ENCODE data around the gene ZNF839.
"Not testable (repeated sequence)": the region's sequence is repeated elsewhere in the genome, so short reads cannot be mapped to it uniquely, and the experiment has no call there.

ZNF839 gene

DNA sequence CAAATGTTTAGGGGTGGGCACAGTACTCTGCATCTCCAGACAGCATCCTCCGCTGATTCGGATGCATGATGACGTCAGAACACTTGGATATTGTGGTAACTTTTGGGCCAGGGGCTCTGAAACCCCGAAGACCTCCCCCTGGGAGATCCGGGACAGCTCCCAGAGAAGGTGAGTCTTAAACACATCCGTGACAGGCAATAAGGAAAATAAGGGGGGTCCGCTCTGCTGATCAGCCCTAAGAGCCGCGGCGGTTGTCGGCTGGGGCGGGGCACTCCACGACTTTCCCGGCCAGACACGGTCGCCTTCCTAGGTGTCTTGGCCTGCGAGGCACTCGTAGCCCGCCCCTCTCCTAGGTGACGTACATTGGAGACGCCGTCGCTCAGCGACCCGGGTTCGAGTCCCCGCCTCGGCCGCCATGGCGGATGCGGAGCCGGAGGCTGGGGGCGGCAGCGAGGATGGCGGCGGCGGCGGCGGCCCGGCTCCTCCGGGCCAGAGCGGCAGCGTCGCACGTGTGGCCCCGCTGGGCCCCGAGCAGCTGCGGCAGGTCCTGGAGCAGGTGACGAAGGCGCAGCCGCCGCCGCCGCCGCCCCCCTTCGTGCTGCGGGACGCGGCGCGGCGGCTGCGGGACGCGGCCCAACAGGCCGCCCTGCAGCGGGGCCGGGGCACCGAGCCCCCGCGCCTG lies at the start of gene ZNF839:
ZNF839 (plus strand) TSS at position 396 of the 682 bp plus-strand sequence; CDS start at position 416, 20 bp downstream.
- DNase-seq = peak; percentile 61

DNA sequence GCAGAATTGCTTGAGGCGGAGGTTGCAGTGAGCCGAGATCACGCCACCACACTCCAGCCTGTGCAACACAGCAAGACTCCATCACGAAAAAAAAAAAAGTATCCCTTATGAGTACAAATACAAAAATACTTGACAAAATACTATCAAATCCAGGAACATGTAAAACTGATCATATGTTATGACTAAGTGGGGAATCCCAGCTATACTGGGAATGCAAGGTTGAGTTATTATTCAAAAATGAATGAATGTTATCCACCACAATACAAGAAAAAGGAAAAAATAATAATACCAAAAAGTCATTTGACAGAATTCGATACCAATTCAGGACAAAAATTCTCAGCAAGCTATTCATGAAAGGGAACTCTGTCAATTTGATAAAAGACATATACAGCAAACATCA lies 47.2 kb upstream of the ZNF839 start:
- no peak for DNase-seq

DNA sequence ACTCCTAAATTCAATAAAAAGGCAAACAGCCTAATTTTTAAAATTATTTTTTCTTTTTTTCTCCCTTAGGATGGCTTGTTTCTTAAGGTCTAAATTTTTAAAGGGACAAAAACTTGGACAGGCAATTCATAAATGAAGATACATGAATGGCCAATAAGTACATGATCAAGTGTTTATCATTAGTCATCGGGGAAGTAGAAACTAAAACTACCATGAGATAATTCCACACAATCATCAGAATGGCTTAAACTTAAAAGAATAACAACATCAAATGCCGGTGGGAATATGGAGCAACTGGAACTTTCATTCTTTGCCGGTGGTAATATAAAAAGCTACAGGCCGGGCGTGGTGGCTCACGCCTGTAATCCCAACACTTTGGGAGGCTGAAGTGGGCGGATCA lies 43.7 kb upstream of the ZNF839 start:
- no peak for DNase-seq

DNA sequence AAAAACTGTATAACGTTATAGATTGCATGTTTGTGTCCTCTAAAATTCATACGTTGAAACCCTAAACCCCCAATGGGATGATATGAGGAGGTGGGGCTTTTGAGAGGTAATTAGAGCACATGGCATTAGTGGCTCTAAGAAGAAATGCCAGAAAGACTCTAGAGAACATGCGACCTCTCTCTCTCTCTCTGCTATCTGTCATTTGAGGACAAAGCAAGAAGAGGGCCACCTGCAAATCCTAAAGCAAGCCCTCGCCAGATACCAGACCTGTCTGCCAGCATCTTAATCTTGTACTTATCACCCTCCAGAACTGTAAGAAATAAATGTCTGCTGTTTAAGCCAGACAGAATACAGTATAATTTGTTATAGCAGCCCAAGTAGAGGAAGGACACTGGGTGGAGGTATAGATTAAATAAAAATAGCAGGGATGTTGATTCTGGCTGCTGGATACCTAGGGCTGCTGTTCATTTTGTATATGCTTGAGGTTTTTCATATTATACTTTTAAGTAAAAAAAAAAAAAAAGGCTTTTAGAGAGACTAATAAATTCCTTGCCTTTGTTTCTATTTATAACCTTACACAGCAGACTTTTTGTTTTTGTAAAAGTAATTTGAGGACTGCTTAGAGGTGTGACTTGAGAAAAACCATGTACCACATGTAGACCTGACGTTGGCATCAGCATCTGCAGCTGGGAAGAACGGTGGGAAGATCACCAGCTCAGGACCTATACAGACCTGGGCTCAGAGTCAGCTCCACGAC lies 41.5 kb upstream of the ZNF839 start:
- no peak for DNase-seq

DNA sequence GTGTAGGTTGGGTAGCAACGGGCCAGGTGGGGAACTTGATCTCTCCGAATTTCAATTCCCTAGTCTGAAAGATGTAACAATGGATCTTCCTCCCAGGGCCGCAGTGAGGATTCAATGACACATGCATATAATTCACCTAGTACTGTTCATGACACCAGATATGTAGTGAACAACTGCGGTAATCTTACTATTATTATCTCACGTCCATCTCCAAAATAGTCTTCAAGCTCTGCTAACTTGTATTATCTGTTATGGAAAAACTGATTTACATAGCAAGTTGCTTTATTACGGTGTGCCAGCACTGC lies 41.0 kb upstream of the ZNF839 start:
- no peak for DNase-seq

DNA sequence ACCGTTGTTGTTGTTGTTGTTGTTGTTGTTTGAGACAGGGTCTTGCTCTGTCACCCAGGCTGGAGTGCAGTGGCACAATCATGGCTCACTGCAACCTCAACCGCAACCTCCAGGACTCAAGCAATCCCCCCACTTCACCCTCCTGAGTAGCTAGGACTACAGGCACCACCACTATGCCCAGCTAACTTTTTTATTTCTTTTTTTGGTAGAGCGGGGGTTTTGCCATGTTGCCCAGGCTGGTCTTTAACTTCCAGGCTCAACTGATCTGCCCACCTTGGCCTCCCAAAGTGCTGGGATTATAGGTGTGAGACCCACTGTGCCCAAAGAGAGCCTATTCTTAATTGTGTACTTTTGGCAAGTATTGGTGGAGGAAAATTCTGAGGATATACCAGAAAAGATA lies 40.3 kb upstream of the ZNF839 start:
- DNase-seq = no peak

DNA sequence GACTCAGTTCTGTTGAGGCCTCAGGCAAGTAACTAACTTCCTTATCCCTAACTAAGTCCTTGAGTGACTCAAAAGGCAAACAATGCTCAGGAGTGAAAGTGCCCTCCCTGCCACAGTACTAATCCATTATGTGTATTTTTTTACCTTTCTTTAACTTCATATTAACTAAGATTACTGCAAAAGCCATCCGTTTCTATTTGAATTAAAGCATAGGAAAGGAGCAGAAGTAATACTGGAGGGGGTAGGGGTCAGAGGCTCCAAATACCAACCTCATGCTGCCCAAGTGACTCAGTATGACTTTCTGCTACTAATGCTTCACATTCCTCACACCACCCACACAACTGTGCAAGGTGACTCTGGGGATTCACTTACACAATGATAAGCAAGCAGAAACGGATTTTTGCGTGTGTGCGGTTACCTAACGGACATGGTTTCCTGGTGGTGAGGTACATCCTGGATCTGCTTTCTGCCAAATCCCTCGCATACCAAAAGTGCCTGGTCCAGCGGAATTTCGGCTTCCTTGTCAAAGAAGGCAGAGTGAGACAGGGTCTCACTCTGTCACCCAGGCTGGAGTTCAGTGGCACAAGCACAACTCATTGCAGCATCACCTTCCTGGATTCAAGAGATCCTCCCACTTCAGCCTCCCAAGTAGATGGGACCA lies 39.7 kb upstream of the ZNF839 start:
- DNase-seq = no peak

DNA sequence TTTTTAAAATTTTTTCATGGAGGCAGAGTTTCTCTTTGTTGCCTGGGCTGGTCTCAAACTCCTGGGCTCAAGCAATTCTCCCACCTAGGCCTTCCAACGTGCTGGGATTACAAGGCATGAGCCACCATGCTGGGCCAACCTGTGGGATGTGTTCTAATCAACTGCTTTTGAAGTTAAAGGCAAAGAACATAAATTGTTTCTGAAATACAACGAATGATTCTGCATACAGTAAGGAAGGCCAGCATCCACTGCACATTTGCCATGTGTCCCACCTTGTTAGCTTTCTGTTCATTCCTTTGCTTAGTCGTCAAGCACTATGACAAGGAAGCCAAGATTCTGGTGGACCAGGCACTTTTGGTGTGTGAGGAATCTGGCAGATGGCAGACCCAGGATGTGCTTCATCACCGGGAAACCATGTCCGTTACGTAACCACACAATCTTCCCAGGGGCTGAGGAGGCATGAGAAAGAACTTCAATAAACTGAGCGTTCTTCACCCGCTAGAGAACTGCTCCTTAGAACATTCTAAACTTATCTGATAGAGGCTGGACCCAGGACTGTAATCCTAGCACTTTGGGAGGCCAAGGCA lies 39.1 kb upstream of the ZNF839 start:
- DNase-seq = no peak

DNA sequence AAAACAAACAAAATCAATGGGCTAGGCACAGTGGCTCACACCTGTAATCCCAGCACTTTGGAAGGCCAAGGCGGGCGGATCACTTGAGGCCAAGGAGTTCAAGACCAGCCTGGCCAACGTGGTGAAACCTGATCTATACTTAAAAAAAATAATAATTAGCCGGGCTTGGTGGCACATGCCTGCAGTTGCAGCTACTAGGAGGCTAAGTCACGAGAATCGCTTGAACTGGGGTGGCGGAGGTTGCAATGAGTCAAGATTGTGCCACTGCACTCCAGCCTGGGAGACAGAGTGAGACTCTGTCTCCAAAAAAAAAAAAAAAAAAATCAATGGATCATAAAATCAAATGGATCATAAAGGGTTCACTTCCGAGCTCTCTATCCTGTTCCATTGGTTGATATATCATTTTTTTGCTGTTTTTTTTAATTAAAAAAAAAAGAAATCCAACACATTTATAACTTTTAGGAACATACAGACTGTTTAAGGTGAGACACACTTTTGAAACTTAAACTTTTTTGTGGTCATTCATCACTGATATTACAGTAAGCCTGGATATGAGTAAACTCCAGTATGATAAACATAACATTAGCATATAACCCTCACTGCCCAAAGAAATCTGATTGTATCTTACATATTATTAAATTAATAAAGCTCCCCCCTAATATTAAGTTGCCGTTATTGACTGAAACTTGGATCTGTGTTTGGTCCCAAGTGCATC lies 36.6 kb upstream of the ZNF839 start:
- DNase-seq = no peak

DNA sequence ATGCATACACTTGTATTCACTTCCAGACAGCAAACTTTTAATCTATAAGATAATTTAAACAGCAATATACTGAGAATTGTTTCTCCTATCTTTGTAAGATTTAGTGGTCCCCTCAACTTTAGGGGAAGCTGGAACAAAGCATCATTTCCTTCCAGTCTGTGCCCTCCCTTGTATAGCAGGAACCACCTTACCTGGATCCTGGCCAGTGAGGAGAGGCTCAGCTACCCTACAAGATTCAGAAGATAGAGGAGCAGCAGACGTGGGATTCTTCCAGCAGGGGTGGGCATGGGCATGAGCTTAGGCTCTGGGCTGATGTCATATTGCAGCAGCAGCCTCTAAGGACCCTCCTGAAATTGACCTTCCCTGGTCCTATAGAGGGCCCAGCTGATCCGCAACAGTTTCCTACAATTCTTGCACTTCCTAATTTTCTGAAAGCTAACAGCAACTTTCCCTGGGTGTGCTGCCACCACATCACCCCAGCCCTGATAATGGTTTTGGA lies 35.9 kb upstream of the ZNF839 start:
- DNase-seq = no peak

DNA sequence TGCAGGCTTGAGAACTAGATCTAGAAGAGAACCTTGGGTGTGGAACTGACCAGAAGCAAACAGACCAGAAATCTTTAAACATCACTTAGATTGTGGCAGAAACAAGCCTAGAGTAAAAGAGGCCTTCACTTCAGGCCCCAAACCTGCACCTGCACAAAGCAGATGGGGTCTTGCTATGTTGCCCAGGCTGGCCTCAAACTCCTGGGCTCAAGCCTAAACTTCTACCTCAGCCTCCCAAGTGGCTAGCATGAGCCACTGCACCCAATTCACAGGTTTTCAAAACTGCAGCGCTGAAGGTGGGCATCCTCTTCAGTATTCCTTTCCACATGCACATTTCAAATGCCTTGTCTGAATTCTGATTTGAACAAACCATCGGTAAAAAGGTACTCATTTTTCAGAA lies 34.4 kb upstream of the ZNF839 start:
- DNase-seq = no peak

DNA sequence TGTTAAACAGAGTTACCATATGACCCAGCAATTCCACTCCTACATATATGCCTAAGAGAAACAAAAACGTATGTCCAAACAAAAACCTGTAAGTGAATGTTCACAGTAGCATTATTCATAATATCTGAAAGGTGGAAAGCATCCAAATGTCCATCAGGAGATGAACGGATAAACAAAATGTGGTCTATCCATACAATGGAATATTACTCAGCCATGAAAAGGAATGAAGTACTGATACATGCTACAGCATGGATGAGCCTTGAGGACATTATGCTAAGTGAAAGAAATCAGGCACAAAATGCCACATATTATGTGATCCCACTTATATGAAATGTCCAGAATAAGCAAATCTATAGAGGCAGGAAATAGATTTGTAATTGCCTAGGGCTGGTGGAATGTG lies 31.4 kb upstream of the ZNF839 start:
- DNase-seq = no peak

DNA sequence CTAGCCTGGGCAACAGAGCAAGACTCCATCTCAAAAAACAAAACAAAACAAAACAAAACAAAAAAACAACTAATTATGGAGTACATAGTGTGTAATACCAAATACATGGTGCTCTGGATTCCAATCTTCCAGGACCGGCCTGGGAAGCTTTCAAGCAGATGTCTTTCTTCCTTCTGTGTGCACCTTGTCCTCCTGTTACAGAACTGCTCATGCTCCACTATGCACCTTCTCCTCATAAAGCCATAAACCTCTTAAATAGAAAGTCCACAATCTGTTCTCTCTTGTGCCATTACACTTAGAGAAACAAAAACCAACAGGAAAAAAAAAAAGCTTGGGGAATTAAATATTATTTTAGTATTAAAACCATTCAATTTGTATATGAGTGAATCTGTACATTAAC lies 27.1 kb upstream of the ZNF839 start:
- DNase-seq = no peak

DNA sequence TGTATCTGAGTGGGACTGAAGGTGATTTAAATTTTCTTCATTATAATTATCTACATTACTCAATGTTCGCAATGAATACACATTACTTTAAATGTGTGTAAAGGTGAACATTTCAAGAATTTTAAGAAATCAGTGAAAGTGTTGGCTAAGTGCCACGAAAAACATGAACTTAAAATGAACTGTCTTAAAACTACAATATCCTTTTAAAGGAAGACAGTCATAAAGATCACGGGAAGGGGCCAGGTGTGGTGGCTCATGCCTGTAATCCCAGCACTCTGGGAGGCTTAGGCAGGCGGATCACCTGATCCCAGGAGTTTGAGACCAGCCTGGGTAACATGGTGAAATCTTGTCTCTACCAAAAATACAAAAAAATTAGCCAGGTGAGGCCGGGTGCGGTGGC lies 25.8 kb upstream of the ZNF839 start:
- no peak for DNase-seq

DNA sequence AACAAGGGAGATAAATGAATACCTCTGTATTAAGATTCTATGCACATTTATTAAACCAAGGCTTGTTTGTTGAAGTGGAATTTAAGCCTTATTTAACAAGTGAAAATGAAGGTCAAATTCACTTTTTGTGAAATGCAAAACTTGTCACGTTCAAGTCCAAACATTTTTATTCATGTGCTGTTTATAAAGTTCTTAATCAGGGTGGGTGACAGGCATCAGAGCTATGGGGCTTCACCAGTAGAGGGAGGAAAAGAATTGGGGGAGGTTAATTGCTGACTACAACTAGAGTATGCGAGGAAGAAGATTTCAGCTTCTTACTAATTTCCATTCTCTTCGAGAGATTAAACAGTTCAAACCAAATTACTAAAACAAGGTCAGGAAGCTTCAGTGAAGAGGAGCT lies 24.3 kb upstream of the ZNF839 start:
- no peak for DNase-seq

DNA sequence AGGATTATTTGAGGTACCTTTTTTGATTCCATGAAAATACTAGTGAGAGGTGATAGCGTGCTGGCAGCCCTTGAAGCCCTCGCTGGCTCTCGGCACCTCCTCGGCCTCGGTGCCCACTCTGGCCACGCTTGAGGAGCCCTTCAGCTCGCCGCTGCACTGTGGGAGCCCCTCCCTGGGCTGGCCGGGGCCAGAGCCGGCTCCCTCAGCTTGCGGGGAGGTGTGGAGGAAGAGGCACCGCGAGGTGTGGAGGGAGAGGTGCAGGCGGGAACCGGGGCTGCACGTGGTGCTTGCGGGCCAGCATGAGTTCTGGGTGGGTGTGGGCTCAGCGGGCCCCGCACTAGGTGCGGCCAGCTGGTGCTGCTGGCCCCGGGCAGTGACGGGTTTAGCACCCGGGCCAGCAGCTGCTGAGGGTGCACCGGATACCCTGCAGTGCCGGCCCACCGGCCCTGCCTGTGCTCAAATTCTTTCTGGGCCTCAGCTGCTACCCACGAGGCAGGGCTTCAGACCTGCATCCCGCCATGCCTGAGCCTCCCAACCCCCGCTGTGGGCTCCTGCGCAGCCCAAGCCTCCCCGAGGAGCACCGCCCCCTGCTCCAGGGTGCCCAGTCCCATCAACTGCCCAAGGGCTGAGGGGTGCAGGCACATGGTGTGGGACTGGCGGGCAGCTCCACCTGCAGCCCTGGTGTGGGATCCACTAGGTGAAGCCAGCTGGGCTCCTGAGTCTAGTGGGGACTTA lies 21.9 kb upstream of the ZNF839 start:
- DNase-seq = no peak

DNA sequence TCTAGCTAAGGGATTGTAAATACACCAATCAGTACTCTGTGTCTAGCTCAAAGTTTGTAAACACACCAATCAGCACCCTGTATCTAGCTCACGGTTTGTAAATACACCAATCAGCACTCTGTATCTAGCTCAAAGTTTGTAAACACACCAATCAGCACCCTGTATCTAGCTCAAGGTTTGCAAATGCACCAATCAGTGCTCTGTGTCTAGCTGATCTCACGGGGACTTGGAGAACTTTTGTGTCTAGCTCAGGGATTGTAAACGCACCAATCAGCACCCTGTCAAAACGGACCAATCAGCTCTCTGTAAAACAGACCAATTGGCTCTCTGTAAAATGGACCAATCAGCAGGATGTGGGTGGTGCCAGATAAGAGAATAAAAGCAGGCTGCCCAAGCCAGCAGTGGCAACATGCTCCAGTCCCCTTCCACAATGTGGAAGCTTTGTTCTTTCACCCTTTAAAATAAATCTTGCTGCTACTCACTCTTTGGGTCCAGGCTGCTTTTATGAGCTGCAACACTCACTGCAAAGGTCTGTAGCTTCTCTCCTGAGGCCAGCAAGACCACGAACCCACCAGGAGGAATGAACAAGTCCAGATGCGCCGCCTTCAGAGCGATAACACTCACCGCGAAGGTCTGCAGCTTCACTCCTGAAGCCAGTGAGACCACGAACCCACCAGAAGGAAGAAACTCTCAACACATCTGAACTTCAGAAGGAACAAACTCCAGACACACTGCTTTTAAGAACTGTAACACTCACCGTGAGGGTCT lies 21.1 kb upstream of the ZNF839 start:
- not testable (repeated sequence) for DNase-seq

DNA sequence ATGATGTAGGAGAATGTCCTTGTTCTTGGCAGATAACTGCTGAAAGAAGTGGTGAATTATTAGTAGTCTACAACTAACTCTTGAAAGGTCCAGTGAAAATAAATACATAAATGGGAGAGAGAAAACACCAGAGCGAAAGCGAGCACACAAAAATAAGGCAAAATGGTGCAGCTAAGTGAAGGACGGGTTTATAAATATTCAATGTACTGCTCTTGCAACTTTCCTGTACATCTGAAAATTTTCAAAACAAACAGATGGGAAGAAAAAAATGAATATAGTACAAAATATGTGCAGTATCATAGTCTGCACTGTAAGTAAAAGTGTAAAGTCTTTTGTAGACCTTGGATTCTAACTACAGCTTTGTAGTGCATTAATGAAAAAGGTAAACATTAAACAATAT lies 15.9 kb upstream of the ZNF839 start:
- DNase-seq = no peak

DNA sequence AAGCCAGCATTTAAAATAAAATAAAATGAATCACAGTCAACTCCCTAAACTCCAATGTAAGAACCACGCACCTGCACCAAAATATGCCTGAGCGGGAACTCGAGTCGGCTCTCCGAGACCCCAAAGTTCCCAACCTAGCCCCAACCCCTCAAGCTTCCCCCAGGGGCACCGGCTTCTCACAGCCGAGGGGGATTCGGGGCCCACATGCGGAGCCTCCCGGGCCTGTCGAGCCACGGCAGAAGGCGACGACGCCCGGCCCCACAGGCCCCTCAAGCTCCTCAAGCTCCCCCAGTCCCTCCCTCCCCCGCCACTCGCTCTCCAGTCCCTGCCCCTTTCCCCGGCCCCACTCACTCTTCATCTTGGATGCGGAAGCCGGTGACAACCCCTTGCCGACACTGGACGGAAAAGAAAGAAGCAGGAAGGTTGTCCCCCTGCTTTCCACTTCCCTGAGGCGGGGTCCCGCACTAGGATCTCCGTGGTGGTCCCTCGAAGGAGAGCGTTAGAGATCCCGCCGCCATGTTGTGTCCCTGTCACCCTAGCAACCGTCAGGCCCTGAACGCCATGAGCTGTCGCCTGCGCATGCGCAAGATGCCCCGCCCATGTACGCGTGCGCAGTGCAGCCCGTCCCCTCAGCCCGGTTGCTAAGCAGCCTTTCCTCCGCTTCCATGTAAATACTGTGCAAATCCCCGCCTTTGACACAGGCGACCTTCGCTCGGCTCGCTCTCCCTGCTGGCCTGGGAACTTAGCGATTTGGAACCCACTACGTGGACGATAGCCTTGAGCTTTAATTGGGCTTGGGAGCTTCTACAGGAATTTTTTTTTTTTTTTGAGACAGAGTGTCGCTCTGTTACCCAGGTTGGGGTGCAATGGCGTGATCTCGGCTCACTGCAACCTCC lies 14.7 kb upstream of the ZNF839 start, which contains the start of gene MOK:
MOK (minus strand) TSS at position 554 of the 896 bp plus-strand sequence; CDS start at position 358, 196 bp downstream.
- peak; percentile 86 for DNase-seq

Data from DMS 273 treated with DMSO at 0.1 percent for 48 hours (cell line).